NCI-H2171 treated with DMSO at 0.1 percent for 48 hours (cell line): ENCODE results near the gene ZBTB16.

Experiments used
- DNase-seq: peaks from one replicate; lab custom pipeline; 2025; lab: John Stamatoyannopoulos, UW

ZBTB16 gene

DNA sequence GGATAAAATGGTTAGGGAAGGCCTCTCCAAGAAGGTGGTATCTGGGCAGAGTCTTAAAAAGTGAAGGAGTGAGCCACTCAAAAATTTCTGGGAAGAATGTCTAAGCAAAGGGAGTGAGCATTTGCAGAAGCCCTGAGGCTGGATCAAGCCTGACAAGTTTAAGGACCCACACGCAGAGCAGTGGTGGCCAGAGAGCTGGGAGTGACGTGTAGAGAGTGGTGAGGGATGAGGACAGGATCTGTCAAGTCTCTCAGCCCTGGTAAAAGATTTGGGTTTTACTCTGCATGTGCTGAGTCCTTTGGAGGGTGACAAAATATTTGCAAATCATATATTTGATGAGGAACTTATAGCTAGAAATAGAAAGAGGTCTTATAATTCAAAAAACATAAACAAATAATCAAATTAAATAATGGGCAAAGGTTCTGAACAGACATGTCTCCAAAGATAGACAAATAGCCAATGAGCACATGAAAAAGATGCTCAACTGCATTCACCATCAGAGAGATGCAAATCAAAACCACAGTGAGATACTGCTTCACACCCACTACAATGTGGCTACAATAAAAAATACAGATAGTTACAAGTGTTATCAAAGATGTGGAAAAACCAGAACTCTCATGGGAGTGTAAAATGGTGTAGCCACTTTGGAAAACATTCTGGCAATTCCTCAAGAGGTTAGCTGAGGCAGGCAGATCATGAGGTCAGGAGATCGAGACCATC lies 129.5 kb downstream of the ZBTB16 start:
- DNase-seq = no peak

DNA sequence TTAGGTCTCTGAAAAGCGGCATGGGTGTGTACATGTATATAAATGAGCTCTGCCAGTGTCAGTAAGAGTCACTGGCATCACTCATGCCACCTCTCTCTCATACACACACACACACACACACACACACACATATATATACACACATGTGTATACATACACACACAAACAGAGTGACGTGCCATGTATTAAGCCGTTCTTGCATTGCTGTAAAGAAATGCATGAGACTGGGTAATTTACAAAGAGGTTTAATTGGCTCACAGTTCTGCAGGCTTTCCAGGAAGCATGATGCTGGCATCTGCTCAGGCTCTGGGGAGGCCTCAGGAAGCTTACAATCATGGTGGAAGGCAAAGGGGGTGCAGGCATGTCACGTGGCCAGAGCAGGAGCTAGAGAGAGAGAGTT lies 131.1 kb downstream of the ZBTB16 start:
- DNase-seq = no peak

DNA sequence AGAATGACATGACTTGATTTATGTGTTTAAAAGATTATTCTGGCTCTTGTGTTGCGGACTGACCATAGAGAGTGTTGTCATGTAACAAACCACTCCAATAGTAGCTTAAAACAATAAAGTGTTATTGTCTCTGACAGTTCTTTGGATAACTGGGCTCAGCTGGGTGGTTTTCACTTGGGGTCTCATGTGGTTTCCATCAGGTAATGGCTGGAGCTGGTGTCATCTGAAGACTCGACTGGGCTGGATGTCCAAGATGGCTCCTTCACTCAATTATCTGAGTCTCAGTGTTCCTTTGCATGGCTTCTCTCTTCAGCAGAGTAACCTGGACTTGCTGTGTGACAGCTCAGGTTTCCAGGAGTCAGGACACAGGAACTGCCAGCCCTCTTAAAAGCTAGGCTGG lies 132.4 kb downstream of the ZBTB16 start:
- DNase-seq = no peak

GRCh38 chr11:114192841-114193389 lies 133.4 kb downstream of the ZBTB16 start:
- peak; percentile 25 for DNase-seq

GRCh38 chr11:114193730-114194679 lies 134.5 kb downstream of the ZBTB16 start:
- no peak for DNase-seq

DNA sequence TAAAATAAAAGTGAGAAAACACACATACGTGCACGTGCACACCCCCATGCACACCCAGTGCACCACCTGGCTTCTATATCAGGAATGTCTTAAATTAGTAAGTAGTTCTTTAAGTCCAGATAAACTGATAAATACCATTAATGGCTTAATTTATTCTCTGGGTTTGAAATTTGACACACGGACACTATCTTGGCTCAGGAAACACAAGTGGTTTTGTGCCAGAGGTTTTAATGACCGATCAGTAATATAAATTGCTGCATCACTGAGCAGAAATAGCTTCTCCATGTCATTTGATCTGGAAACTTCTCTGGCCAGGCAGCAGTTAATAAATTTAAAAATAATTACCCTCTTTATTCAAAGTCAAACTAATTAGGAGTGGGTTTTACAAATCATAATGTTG lies 135.2 kb downstream of the ZBTB16 start:
- no peak for DNase-seq

- no peak for DNase-seq
These were observed 135.6 kb downstream of the ZBTB16 start for GRCh38 chr11:114195151-114195550.

- no peak for DNase-seq
These were observed 136.6 kb downstream of the ZBTB16 start for GRCh38 chr11:114195981-114196731.

DNA sequence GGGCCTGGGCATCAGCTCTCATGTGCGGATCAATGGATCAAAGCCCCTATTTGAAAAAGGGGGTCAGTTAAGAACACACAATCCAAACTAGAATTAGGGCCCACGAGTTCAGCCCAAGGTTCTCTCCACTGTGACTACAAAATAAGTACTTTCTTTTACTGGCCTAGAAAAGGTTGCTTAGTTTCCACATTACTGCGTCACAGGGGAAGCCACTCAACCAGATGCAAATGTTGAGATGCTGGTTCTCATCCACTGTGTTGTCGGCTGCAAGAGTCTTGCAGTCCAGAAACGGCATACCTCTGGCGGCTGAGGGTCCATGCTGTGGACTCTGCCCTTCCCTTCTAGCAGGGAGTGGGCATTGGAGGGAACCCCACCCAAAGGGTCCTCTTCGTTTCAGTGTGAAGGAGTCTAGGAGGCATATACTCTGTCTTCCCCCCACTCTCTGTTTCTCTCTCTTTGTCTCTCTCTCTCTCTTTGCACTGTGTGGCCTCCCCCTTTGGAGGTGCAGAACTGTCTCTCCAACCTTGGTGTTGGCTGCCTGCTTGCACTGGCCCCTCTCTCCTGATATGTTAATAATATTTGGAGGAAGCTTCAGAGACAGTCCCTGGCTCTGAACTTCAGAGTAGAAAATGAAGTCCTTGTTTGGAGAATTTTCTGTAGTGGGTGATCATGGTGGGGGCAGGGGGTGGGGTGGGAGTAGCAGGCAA lies 137.6 kb downstream of the ZBTB16 start:
- no peak for DNase-seq

GRCh38 chr11:114197799-114198500 lies 138.4 kb downstream of the ZBTB16 start:
- no peak for DNase-seq

DNA sequence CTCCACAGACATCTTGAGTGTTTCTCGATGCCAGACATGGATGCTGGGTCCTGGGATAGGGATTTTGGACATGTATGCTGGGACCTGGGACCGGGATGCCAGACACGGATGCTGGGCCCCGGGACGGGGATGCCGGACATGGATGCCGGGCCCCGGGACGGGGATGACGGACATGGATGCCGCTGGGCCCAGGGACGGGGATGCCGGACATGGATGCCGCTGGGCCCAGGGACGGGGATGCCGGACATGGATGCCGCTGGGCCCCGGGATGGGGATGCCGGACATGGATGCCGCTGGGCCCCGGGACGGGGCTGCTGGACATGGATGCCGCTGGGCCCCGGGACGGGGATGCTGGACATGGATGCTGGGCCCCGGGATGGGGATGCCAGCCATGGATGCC lies 139.5 kb downstream of the ZBTB16 start:
- no peak for DNase-seq

DNA sequence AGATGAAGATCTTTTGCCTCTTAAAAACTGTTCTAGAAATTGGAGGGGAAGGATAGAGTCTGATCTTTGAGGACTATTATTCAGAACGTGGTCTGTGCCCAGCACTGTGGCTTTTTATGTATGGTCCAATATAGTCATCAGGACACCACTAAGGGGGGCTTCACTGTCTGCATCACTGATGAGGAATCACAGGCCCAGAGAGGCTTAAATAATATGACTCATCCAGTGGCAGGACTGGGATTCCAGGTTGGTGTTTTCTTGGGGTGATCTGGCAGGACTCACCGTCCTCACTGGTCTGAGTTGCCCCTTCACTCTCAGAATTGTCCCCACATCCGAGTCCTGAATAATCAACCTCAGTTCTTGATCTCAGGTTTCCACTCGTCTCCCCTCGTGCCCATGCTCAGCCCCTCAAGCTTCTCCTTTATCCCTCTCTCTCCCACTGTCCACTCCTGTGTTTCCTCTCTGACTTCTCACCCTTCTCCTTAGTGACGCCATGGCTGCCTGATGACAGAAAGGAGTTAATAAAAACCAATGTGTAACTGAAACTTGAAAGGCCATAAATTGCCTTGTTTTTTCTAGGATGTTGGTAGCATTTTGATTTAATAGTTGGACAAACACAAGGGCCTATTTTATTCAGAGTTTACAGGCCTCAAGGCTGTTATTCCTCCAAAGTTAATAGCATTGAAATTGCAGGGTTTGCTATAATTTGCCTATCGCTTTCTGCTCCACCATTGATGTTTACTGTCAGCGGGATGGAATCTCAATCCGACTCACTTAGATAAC lies 141.0 kb downstream of the ZBTB16 start:
- DNase-seq = no peak

- no peak for DNase-seq
These were observed 141.7 kb downstream of the ZBTB16 start for GRCh38 chr11:114201219-114201618.

GRCh38 chr11:114202011-114202609 lies 142.6 kb downstream of the ZBTB16 start:
- DNase-seq = no peak

DNA sequence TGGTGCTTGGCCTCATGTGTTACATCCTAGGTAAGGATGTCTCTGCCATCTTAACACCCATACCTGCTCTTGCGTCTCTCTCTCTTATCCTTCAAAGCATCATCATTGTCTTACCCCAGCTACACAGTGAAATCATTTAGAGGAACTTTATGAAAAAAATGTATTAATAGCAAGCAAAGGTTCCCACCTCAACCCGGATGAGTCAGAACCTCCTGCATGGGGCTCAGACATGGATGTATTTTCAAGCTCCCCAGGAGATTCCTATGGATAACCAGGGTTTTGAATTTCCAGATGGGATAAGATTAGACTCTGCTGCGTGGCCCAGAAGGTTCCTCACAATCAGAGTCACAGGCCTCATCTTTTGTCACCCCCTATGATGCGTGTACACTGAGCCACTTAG lies 147.6 kb downstream of the ZBTB16 start:
- no peak for DNase-seq

DNA sequence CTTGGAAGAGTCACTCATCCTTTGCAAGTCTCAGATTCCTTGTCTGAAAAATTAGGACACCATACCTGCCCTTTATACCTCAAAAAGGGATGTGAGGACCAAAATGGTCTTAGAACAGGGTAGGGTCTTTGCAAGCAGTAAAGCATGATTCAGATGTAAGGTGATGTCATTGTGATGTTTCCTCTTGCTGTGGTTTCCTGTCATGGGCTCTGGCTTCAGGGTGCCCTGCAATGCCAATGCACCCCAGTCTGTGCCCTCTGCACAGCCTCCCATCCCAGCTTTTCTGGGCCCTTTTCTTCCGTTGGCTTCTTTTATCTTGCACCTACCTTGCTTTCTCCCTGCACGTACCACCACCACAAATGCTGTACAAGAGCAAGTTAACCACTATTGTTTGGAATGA lies 148.9 kb downstream of the ZBTB16 start:
- DNase-seq = no peak

- no peak for DNase-seq
These were observed 149.8 kb downstream of the ZBTB16 start for GRCh38 chr11:114209343-114209742.

- DNase-seq = no peak
These were observed 150.4 kb downstream of the ZBTB16 start for GRCh38 chr11:114209904-114210303.

- no peak for DNase-seq
These were observed 152.1 kb downstream of the ZBTB16 start for GRCh38 chr11:114211444-114212121.
